GM18519 (cell line): ENCODE data around the gene ZNF84.
A peak's percentile ranks its signal among the peaks of the same experiment; 100 is the strongest.

Experiments used
- ATAC-seq: cut with Tn5 transposase; IDR thresholded peaks from one replicate; pipeline ENCODE4 v1.9.1; 2021; ENCODE audit warnings: mild to moderate bottlenecking, moderate library complexity; ENCODE audit not compliant: unreplicated experiment, low FRiP score

The ZNF84 gene

DNA sequence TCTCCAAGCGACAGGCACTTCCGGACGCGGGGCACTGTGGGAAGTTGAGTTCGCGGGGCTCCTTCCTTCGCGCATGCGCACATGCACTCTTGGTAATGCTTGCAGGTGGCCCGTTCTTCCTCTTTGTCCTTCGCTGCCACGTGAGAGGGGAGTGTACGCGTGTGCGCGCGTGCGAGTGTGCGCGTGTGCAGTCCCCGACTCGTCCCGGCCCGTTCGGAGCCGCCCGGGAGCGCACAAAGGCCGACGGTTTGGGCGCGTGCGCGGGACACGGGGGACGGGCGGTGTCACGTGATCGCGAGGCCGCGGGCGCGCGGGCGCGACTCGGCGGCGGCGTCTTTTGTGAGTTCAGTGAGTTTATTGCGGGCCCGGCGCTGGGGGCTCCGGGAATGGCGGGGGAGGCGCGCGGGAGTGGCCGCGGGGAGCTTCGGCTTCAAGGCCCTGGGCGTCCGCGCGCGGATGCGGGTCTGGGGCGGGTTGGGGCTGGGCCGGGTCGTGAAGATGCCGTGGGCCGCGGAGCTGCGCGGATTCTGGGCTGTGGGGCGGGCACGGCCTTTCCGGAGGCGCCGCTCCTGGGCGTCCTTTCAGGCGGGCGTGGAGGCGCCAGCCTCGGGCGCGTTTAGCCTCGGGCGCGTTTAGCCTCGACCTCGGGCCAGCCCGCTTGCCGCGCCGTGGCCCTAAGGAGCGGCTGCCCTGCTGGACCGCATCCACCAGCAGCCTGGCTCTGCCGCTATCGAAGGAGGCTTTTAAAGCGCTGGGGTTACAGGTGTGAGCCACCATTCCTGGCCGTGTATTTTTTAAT lies at the start of gene ZNF84:
Gene ZNF84 (plus strand): TSS at position 303 of the 799 bp plus-strand sequence. CDS start 3,959 bp downstream, outside the sequence.
- peak; percentile 84 for ATAC-seq

DNA sequence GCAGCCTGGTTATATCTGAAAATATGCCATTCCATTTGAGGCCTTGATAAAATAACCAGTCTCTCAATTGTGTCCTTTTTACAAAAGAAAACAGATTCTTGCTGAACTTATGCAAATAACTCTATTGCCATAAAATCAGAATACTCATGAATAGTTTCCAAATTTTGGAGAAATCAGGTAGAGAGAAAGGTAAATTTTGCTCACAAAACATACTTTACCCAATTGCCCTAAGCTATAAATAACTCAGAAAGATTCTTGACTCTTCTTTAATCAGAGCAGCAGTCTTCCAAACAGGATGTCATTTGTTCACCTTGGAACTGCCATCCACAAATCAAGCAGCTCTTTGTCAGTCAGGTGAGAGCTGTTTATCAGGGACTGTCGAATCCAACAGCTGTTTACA lies 38.6 kb upstream of the ZNF84 start:
- ATAC-seq, result no peak

- no peak for ATAC-seq
Measured at GRCh38 chr12:133010657-133011297, 26.5 kb upstream of the ZNF84 start.

DNA sequence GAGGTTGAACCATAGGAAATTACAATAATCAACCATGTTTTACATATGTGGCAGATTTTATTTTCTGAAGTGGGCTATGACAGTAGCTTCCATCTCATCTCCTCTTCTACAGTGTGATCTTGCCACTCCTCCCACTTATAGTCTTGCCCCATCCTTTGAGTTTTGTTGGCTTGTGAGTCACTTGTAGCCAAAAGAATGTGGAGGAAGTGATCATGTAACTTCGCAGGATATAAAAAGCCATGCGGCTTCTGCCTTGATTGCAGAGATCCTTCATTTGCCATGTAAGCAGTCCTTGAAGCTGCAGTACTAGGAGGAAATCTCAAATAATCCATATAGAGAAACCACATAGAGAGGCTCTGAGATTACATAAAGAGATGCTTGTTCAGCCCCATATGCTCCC lies 13.7 kb upstream of the ZNF84 start:
- no peak for ATAC-seq

DNA sequence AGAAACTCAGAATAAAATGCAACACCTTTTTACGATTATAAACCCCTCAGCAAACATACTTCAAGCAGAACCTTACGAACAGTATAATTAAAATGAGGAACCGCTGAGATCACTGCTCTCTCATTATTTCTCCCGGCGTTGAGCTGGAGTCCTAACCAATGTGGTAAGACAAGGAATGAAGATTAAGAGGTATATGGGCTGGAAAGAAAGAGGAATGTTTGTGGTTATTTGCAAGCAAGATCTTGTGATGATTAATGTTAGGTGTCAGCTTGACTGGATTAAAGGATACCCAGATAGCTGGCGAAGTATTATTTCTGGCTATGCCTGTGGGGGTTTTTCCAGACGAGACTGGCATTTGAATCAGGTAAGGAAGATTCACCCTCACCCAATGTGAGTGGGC lies 10.3 kb upstream of the ZNF84 start:
- no peak for ATAC-seq

GRCh38 chr12:133038118-133038709 lies 905 bp downstream of the ZNF84 start:
- no peak for ATAC-seq

DNA sequence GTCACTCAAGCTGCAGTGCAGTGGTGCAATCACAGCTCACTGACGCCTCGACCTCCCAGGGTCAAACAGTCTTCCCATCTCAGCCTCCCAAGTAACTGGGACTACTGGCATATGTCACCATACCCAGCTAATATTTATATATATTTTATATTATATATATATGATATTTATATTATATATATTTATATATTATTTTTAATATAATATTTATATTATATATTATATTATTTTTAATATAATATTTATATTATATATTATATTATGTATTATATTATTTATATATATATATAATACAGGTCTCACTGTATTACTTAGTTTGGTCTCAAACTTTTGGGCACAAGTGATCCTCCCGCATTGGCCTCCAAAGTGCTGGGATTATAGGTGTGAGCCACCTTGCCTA lies 9.4 kb downstream of the ZNF84 start:
- ATAC-seq, result no peak

DNA sequence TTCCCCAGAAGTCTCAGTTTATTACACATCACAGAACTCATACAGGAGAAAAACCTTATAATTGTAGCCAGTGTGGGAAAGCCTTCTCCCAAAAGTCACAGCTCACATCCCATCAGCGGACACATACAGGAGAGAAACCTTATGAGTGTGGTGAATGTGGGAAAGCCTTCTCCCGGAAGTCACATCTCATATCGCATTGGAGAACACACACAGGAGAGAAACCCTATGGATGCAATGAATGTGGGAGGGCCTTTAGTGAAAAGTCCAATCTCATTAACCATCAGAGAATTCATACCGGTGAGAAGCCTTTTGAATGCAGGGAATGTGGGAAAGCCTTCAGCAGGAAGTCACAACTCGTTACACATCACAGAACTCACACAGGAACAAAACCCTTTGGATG lies 20.1 kb downstream of the ZNF84 start:
- ATAC-seq, result no peak

GRCh38 chr12:133058203-133059113 lies 21.1 kb downstream of the ZNF84 start:
- no peak for ATAC-seq

GRCh38 chr12:133061954-133062353 lies 24.6 kb downstream of the ZNF84 start:
- no peak for ATAC-seq

GRCh38 chr12:133063556-133063955 lies 26.2 kb downstream of the ZNF84 start:
- no peak for ATAC-seq

- no peak for ATAC-seq
Measured at GRCh38 chr12:133073836-133074235, 36.5 kb downstream of the ZNF84 start.

GRCh38 chr12:133080026-133080367 lies 42.7 kb downstream of the ZNF84 start:
- ATAC-seq, result peak; percentile 65

- peak; percentile 56 for ATAC-seq
Measured at GRCh38 chr12:133080368-133081158, 43.3 kb downstream of the ZNF84 start, which contains the start of gene ZNF140. Gene ZNF140, plus strand, starts transcription at chr12:133080923. Its CDS starts 398 bp downstream, at chr12:133081321.

- ATAC-seq, result no peak
Measured at GRCh38 chr12:133081159-133081780, 44.0 kb downstream of the ZNF84 start.

GRCh38 chr12:133083345-133083744 lies 46.0 kb downstream of the ZNF84 start:
- no peak for ATAC-seq

GRCh38 chr12:133105620-133106019 lies 68.3 kb downstream of the ZNF84 start:
- no peak for ATAC-seq

GRCh38 chr12:133106253-133106652 lies 68.9 kb downstream of the ZNF84 start:
- no peak for ATAC-seq

DNA sequence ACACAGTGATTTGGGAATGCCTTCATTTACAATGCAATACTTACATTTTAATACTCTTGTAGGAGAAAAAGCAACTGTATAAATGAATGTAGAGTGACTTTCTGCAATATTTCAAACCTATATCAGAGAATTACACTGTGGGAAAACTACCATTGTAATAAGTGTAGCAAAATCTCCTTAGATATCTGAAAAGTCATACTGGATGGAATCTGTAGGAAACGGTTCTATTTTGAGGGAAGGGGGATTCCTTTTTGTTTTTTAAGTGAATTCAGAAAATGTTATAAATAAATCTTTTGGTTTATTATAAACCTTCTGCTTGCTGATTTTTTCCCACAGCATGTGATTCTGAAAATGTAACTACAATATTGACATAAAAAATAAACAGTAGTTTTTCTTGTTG lies 69.8 kb downstream of the ZNF84 start:
- ATAC-seq, result no peak
